Activated CD8-positive, alpha-beta memory T cell treated with anti-CD3 and anti-CD28 coated beads for 4 hours (primary cell): ENCODE results near the gene GJB2.

Experiments
- DNase-seq, 2 donors: peaks; one replicate each; pipeline ENCODE4 v3.0.0-alpha.2; 2020; ENCODE audit warnings: low read depth in 2 of 2

GJB2 gene

DNA sequence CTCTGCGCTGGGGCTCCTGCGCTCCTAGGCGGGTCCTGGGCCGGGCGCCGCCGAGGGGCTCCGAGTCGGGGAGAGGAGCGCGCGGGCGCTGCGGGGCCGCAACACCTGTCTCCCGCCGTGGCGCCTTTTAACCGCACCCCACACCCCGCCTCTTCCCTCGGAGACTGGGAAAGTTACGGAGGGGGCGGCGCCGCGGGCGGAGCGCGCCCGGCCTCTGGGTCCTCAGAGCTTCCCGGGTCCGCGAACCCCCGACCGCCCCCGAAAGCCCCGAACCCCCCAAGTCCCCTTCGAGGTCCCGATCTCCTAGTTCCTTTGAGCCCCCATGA, at the start of gene GJB2:
TSS of gene GJB2 (minus strand) at position 103 of the 326 bp plus-strand sequence. CDS start 3,357 bp downstream, outside the sequence.
- DNase-seq: no peak

DNA sequence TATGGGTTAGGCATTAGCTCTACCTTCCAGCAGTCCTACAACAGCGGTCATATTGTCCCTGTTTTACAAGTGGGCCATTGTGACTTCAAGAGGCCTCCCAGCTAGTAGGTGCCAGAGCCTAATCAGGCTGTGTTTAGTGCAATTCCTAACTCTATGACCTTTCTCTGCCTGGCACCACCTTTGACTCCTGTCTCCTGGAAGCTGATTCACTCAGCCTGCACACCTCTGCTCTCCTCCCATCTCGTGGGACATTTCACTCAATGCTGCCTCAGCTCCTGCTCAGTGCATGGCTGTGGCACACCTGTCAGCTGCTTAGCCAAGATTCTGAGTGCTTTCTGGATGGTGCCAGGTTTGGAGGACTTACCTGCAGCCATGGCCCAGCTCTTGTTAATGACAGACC, 48.9 kb upstream of the GJB2 start:
- DNase-seq: no peak

DNA sequence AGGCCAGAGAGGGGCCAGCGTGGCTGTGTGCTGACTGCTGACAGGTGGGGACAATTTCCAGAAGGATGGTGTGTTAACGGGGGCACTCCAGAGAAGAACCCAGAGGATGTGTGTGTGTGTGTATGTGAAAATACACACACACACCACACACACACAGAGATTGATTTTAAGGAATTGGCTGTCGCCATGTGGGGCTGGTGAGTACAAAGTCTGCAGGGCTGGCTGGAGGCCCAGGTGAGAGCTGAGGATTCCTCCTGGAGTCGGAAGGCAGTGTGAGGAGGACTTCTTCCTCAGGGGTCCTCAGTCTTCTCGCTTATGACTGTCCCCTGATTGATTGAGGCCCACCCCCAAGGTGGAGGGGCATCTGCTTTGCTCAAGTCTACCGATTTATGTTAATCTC, 47.0 kb upstream of the GJB2 start:
- no peak for DNase-seq

DNA sequence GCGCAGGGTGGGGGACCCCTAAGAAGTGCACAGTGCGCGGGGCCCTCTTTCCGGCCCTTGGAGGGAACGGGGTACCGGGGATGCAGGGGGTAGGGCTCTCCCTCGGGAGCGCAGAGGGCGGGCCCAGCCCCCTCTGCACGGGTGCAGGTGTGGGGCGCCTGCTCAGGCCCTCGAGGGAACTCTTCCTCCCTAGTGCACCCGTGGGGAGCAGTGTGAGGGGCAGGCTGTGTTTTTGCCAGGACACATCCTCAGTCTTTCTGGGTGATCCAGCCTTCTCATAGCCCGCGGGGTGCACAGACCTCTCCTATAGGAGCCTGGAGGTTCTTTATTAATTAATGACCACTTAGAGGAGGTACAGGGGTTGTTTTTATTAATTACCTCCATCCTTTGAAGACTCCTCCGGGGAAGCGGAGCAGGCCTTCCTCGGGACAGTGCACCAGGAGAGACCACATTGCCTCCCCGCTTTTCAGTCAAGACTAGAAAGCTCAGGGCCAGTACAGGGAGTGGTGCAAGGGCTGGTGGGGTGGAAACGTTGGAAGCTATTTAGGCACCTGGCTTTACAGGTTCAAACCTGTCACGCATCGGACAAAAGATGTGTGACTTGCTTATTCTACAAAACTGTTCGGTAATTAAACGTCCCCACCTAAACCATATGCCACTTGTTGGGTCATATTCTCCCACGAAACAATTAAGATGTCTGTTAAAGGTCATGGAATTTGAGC, 40.0 kb upstream of the GJB2 start:
- DNase-seq: no peak

DNA sequence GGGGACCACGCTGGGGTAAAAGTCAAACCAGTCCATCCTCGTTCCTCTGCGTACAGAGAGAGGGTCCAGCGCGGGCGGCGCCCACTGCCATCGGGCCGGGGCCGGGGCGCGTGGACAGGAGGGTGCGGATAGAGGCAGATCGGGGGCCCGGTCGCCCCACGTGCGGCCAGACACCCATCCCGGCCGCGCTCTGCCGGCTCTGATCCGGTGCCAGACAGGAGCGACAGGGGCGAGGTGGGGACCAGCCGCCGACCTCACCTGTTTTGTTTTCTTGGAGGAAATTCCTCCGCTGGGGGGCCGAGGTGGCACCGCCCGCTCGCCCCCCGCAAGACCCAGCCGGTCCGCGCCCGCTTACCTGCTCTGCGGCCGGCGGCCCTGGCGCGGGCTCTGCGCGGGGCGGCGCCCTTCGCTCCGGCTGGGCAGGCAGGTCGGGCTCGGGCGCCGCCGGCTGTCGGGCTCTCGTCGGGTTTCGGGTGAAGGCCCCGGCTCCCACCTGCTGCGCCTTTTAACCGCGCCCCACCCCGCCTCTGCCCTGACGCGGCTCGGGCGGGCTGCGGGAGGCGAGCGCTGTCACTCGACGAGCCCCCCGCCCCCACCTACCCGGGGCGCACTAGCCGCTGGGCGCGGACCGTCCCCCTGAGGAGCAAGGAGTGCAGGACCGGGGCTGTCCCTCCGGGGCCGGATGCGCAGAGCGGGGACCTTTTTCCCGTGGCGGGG, 39.3 kb upstream of the GJB2 start, which contains the start of gene GJB6:
TSS of gene GJB6 (minus strand) at position 481 of the 717 bp plus-strand sequence. CDS start 8,839 bp downstream, outside the sequence.
- DNase-seq: peak in 1 of 2 donors; percentile 8

DNA sequence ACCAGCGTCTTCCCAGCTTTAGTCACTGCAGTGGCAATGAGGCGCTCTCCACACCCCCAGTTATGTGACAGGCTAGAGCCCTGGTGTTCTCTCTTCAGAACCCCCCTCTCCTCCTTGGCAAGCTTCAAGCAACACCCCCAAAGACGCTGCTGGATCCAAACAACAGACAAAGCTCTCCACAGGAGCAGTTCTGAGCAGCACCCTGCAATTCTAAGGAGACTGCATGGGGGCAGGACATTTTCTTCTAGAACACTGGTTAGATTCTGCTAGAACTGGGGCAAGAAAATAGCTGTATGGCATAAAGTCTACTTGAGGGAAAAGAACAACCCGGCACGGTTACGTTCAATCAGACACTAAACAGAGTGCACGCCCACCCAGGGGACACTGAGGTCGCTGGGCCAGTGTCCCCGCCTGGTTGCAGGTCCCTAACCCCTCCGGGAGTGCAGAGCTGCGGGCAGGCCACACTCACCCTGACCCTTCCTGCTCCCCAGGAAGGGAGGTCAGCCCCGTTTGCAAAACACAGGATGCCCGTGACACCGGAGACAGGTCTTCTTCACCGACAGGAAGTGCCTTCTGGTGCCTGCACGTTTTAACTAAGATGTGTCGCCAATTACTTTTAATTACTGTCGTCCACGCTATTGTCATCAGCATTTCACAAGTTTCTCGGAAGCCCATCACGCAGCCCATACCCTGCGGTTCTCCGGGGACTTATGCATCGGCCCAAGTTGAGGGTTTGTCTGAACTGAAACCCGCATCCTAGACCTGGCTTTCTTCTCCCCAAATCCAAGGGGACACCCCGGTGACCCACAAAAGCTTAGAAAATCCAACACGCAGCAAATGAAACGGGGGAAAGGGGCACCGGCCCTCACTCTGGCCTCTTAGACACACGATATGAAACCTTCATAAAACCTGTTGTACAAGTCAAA, 38.4 kb upstream of the GJB2 start:
- no peak for DNase-seq

DNA sequence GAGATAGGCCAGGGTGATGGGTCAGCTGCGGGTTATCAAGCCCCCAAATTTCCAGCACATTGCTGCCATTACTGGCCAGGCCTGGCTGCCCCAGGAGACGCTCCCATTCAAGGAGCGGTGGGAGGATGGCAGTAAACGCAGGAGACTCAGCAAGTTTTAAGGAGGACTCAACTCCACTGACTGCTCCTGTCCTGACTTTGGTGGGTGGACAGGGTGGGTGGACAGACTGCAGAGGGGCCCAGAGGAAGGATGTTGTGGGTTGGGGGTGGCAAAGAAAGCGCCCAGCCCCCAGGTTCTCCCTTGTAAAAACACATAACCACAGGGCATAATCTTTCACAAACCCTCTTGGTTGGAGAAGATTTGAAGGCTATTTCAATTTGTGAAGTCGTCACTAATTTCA, 35.0 kb upstream of the GJB2 start:
- DNase-seq: no peak

DNA sequence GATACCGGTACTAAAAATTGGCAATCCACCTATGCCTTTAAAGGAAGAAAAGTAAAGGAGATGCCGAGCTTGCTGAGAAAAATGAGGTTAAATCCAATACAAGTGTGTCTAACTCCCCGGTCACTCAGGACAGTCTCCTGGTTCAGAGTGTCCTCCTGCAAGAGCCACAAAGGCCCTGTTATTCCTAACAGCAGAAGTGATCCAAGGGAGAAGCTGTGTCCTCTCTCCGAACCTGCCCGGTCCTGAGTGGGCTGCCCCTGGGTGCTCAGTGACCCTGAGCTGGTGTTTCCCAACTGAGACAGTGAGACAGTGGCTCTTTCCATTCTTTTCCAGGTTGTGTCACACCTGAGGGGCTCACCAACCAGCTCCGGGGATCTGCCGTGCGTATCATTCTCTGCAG, 34.5 kb upstream of the GJB2 start:
- DNase-seq: no peak

DNA sequence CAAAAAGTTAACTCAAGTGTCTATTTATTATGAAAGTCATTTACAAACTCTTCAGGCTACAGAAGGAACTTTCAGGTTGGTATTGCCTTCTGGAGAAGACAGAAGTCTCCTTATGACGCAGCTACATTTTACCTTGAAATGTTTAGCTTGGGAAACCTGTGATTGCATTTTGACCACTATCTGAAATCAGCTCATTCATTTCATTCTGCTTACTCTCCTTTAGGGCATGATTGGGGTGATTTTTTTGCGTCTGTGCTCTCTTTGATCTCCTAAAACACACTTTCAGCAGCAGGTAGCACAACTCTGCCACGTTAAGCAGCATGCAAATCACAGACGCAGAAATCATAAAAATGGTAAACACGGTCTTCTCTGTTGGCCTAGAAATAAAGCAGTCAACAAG, 29.8 kb upstream of the GJB2 start:
- no peak for DNase-seq

DNA sequence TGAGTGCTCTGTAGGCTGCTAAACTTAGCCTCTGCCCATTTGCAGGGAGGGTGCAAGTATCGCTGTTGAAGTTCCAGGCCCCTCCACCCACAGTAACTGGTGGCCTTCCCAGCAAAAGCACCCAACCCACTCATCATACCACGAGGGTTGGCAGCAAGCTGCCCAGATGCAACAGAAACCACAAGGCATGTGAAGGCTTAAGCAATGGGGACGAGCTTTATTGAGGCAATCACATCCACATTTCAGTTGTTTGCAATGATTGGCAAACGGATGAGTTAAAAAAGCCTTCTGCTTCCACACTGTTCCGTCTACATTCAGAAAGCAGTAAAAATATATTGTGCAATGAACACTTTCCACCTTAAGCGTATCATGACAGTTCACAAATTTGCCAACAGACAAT, 29.0 kb upstream of the GJB2 start:
- DNase-seq: no peak

DNA sequence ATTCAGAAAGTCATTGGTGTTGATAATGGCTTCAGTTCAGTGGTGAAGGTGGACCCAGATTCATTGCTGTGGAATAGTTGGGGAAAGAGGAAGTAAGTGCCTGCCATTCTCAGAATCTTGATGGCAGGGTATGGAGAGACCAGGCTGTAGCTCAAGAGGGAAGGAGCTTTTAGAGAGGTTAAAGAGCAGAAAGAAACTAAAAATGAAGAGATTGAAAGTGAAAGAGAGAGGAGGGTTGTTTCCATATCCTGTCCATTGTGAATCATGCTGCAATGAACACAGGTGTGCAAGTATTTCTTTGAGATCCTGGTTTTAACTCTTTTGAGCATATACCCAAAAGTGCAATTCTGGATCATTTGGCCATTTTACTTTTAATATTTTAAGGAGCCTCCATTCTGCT, 26.8 kb upstream of the GJB2 start:
- no peak for DNase-seq

DNA sequence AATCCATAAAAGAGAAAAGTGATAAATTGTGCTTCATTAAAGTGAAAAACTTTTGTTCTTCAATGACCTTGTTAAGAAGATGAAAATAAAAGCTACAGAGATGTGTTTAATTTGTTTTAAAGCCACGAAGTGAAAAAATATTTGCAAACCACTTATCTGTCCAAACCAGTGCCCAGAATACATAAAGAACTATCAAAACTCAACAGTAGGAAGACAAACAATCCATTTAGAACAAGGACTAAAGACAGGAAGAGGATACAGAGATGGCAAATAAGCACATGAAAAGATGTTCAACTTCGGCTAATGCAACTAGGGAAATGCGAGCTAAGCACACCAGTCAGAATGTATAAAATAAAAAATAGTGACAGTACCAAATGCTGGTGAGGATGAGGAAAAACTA, 24.4 kb upstream of the GJB2 start:
- DNase-seq: no peak

DNA sequence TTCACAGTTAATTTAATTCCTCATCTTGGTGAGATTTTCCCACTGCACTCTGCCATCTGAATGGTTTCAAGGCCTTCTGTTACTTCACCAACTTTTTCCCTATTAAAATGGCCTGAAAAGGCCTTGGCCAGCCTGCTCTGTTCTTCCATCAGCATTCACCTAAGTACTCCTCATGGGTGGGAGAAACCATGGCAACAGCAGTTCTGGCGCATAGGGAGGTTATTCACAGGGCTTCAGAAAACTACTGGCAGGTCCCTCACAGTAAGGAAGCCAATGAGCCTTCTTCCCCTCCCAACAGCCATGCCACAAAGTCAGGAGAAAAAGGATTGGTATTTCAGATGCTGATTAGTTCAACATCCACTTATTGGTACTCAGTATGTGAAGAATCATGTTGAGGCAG, 17.2 kb upstream of the GJB2 start:
- no peak for DNase-seq

DNA sequence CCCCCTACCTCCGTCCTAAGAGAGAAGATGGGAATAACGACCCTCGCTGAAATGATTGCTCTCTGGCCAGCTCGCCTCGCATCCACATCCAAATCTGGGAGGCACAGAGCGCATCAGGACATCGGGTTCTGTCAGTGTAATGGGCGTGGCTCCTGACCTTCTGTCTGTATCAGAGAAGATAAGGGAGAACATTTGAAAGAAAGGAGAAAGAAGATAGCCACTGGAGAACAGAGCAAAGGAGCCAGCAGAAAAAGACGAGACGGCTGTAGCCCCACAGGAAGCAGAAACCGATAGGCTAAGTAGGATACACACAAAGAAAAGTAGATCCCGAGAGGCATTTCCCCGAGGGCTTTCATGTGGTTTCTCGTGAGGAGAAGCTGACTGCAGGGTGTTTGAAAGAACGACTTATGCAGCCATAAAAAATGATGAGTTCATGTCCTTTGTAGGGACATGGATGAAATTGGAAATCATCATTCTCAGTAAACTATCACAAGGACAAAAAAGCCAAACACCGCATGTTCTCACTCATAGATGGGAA, 14.0 kb upstream of the GJB2 start:
- DNase-seq: no peak

DNA sequence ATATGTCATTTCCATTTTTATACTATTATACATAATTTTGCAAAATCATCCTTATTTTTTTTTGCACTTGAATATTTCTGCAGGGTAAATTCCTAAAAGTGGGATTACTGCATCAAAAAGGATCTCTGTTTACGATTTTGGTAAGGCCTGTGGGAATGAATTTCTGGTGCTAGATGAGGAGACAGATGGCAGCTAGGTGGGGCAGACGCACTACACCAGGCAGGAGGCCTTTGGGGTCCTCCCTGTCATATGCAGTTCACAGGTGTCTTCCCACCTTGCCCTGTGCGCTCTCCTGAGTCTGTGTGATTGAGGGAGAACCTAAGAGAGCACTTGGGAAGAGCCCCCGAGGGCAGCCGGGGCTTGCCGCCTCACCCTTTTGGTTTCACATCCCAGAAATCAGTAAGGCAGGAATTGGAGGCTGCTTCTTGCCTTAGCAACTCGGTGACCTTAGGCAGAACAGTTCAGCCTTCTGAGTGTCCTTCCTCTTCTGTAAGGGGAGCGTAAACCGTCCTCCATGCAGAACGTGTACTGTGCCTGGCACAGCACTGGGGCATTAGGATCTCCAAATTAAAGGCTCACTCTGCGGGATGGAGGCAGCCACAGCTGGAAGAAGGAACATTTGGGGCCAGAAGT, 13.4 kb upstream of the GJB2 start:
- DNase-seq: no peak

DNA sequence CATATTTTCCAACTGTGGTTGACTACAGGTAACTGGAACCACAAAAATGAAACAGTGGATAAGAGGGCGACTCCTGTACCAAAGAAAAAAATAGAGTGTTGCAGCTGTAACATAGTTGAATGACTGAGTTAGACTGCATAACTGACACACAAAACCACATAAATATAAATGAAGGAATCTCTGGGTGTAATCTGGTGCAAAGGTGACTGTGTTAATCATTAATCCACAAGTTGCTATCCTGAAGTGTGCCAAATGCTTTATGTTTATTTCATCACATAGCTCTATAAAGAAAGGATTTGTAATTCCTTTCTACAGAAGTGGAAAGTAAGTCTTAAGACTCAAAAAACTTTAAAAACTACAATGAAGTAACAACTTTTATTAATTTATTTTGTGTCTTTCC, 6.0 kb upstream of the GJB2 start:
- DNase-seq: no peak

DNA sequence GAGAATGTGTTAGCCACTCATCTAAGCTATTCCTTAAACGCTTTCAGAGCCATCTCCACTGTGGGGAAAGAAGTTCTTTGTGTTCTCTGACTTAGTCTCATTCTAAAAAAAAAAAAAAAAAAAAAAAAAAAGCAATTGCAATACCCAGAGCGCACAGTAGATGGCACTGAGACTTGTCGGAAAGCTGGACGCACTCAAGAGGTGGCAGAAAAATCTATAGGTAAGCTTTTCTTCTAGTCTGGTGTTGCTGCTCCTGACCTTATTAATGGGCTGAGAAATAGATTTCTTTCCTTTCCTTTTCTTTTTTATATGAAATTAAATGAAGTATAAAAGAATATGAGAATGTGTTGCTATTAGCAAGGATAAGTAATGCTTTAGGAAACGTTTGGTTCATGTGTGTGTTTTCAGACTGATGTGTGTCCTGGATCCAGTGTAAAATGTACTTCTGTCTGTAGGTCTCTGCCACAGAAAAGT, 4.7 kb upstream of the GJB2 start:
- DNase-seq: no peak

DNA sequence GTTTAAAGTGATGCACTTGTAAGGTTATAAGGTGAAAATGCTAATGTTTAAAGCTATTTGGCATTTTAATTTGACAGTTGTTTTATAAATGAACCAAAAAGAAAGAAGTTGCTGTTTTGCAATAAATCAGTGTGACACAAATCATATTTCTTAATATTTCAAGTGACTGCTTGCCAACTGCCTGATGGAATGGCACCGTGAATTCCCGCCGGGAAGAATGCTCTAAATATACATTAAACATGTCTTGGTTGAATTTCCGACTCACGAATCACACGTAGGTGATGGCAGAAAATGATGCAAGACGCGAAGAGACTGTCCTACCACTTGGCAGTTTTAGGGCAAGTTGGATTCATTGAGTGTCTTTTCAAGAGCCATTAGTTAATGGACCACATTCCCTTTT, 3.1 kb upstream of the GJB2 start:
- DNase-seq: no peak

DNA sequence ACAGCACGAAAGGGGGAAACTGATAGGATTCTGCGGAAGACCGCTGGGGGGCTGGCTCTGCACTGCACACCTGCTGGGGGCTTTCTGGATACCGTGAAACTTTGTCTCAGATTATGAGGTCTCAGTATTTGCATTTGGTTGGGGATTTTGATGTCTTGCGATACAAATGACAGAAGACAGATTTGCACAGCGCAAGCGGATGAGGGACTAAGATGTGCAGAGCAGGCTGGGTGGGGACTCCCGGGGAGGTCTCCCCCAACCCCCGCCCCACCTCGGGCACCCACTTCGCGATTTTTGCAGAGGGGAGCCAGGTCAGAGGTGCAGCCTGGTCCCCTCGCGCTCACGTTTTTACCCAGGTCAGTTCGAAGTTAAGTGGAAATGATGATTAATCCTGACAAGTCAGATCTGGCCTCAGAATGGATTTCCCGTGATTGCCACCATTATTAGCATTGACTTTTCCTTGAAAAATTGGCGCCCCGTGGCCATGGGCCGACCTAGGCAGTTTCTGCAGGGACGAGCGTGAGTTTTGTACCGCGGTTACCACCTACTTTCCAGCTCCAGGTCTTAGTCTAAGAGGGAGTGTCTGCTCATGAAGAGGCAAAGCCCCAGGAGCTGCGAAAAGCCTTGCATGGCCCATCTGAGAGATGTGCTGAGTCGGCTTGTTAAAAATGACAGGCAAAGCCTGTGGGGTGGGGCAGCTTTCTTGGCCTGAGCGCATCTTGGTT, 1.3 kb upstream of the GJB2 start:
- no peak for DNase-seq

DNA sequence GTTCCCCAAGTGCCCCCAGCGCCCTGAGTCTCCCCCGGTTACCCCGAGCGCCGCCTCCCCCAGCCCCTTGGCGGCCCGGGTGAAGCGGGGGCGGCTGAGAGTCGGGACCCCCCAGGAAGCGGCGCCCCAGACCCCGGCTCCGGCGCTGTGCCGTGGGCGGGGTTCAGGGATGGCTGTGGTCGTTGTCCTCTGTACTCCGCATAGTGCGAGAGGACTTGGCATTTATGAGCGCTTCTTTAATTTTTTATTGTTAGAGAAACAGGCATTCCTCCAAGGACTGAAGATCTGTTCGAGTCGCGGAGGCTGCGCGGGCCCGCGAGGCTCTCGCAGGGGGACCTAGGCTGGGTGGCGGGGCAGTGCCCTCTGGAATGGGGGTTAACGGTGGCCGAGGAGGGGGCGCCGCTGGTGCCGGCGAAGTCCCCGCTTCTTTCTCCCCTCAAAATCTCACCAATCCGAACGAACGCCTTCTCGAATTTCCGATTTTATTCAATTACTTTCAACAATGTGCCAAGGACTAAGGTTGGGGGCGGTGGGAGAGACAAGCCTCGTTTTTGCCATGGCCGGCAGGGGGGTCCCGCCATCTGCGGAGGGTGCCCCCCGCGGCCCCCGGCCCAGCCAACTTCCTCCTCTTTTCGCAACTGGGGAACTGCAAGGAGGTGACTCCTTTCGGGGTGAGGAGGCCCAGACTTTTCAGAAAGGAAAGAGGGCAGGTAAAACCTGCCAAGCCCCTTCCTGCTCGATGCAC, 596 bp upstream of the GJB2 start:
- DNase-seq: no peak
